Measurements from ENCODE around the gene EFCAB8. TPM values are rescaled to one million over a fixed set of nuclear protein-coding genes. Genes with fewer than 3 reads are reported as not detected.
"Not testable (repeated sequence)": the region's sequence is repeated elsewhere in the genome, so short reads cannot be mapped to it uniquely, and the experiment has no call there.

EFCAB8 gene
- total and polyA plus RNA-seq, 3 experiments from 2014 or later = 0.35 to 0.69 TPM; not detected in 1

DNA sequence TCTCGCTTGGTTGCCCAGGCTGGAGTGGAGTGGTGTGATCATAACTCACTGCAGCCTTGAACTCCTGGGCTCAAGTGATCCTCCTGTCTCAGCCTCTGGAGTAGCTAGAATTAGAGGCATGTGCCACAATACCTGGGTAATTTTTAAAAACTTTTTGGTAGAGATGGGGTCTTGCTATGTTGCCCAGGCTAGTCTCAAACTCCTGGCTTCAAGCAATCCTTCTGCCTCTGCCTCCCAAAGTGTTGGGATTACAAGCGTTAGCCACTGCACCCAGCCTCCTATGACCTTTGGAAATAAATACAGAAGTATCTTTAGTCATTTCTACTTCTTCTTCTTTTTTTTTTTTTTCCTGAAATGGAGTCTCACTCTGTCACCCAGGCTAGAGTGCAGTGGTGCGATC is 11.8 kb downstream of the EFCAB8 start:
- H3K4me1 Mint-ChIP-seq; H3K9me3 Mint-ChIP-seq; H3K27ac ChIP-seq (ENCODE audit: low read depth, low read length); CTCF ChIA-PET; DNase-seq; H3K4me3 ChIP-seq (ENCODE audit: low read length); H3K27ac Mint-ChIP-seq; H3K4me1 ChIP-seq (ENCODE audit: insufficient read depth, low read length); H3K27me3 ChIP-seq (ENCODE audit: insufficient read depth, low read length, poor library complexity, severe bottlenecking); H3K9me3 ChIP-seq (ENCODE audit: low read length); POLR2A ChIA-PET; H3K4me3 Mint-ChIP-seq; H3K27me3 Mint-ChIP-seq; H3K36me3 ChIP-seq (ENCODE audit: insufficient read depth, low read length): not testable (repeated sequence)
- peaks cover 0 to 12% (median 3%) of the 10 kb centered on the region in 3 donors for H3K36me3 Mint-ChIP-seq

DNA sequence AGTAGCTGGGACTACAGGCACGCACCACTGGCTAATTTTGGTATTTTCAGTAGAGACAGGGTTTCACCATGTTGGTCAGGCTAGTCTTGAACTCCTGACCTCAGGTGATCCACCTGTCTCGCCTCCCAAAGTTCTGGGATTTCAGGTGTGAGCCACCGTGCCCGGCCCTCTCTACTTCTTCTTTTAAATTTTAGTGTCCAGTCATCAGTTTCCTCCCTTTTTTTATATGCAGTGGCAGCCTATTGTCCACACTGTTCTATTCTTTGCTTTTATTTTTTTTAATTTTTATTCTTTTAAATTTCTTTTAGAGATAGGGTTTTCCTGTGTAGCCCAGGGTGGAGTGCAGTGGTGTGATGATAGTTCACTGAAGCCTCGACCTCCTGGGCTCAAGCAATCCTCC is 12.3 kb downstream of the EFCAB8 start:
- Mint-ChIP-seq H3K4me1 (no peaks in the 10 kb centered on the region), H3K27me3 (no peaks in the 10 kb centered on the region), H3K27ac (no peak overlapping the region), H3K4me3 (no peak overlapping the region), H3K36me3 (peaks cover 0 to 15% (median 3%) of the 10 kb centered on the region in 3 donors), H3K9me3 (no peaks in the 10 kb centered on the region)
- DNase-seq = no peak
- Histone ChIP-seq H3K27me3 (ENCODE audit: insufficient read depth, low read length, poor library complexity, severe bottlenecking) (no peaks in the 10 kb centered on the region), H3K27ac (ENCODE audit: low read depth, low read length) (no peak overlapping the region), H3K4me1 (ENCODE audit: insufficient read depth, low read length) (no peaks in the 10 kb centered on the region), H3K36me3 (ENCODE audit: insufficient read depth, low read length) (no peaks in the 10 kb centered on the region), H3K9me3 (ENCODE audit: low read length) (no peaks in the 10 kb centered on the region), H3K4me3 (ENCODE audit: low read length) (no peak overlapping the region)
- ChIA-PET CTCF (no interaction called here), POLR2A (no interaction called here)

DNA sequence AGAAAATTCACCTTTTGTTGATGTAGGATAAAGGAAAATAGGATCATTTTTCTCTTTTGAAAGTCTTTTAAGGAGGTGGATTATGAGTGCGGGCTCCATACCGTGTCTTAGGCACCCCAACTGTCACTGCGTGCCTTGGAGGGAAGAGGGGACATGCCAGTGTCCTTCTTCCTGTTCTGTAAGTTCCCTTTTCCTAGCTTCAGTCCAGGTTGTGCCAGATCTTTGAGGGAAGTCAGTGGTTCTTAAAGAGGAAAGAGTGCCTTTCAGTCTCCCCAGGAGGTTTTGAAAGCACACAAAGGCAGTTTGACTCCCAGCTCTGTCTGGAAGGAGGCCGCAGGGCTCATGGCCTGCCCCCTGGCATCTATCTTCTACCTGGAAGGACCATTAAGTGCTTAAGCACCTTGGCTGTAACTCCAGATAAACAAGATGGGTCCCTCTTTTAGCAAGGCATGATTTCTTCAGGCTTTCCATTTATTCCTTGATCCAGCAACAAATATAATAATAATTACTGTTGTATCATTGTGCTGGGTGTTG is 13.0 kb downstream of the EFCAB8 start:
- DNase-seq = no peak
- Histone ChIP-seq H3K4me1 (ENCODE audit: insufficient read depth, low read length) (no peaks in the 10 kb centered on the region), H3K36me3 (ENCODE audit: insufficient read depth, low read length) (no peaks in the 10 kb centered on the region), H3K4me3 (ENCODE audit: low read length) (no peak overlapping the region), H3K9me3 (ENCODE audit: low read length) (no peaks in the 10 kb centered on the region), H3K27ac (ENCODE audit: low read depth, low read length) (no peak overlapping the region), H3K27me3 (ENCODE audit: insufficient read depth, low read length, poor library complexity, severe bottlenecking) (no peaks in the 10 kb centered on the region)
- ChIA-PET CTCF (no interaction called here), POLR2A (no interaction called here)
- H3K36me3 Mint-ChIP-seq = peaks cover 0 to 15% (median 3%) of the 10 kb centered on the region in 3 donors
- no peaks in the 10 kb centered on the region for H3K27me3 Mint-ChIP-seq
- H3K4me1 Mint-ChIP-seq = no peaks in the 10 kb centered on the region
- H3K27ac Mint-ChIP-seq = peak overlapping the region in 1 of 8 donors; percentile 27
- no peak overlapping the region for H3K4me3 Mint-ChIP-seq
- no peaks in the 10 kb centered on the region for H3K9me3 Mint-ChIP-seq

DNA sequence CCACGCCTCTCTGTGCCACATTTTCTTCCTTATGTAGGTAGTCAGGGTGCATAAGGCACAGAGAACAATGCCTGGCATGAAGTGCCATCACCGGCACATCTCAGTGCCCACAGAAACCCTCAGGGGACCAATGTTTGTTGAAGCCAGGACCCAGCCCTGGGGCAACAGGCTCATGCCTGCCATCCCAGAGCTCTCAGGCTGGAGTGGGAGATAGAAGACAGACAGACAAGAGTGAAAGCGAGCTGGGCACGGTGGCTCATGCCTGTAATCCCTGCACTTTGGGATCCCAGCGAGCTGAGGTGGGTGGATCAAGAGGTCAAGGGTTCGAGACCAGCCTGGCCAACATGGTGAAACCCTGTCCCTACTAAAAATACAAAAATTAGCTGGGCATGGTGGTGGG is 13.5 kb downstream of the EFCAB8 start:
- H3K27ac ChIP-seq (ENCODE audit: low read depth, low read length) = no peak overlapping the region
- H3K4me3 ChIP-seq (ENCODE audit: low read length) = no peak overlapping the region
- Mint-ChIP-seq H3K36me3 (peaks cover 0 to 15% (median 3%) of the 10 kb centered on the region in 3 donors), H3K4me1 (no peaks in the 10 kb centered on the region), H3K27me3 (no peaks in the 10 kb centered on the region), H3K9me3 (no peaks in the 10 kb centered on the region), H3K4me3 (no peak overlapping the region), H3K27ac (peak overlapping the region in 1 of 8 donors; percentile 19)
- DNase-seq = no peak
- H3K4me1 ChIP-seq (ENCODE audit: insufficient read depth, low read length) = no peaks in the 10 kb centered on the region
- no peaks in the 10 kb centered on the region for H3K36me3 ChIP-seq (ENCODE audit: insufficient read depth, low read length)
- POLR2A ChIA-PET = no interaction called here
- no peaks in the 10 kb centered on the region for H3K27me3 ChIP-seq (ENCODE audit: insufficient read depth, low read length, poor library complexity, severe bottlenecking)
- H3K9me3 ChIP-seq (ENCODE audit: low read length) = no peaks in the 10 kb centered on the region
- CTCF ChIA-PET = no interaction called here

DNA sequence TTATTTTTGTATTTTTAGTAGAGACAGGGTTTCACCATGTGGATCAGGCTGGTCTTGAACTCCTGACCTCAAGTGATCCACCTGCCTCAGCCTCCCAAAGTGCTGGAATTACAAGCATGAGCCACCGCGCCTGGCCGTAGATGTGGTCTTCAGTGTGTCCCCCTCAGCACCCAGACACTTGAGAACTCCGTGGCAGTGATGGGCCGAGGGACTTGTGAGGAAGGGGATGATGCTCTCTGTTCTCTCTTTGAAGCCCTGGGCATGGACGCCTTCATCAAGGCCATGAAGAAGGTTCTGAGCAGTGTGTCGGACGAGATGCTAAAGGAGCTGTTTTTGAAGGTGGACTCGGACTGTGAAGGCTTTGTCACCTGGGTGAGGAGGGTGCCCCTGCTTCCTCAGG is 16.9 kb downstream of the EFCAB8 start:
- Mint-ChIP-seq H3K4me3 (no peak overlapping the region), H3K27me3 (no peaks in the 10 kb centered on the region), H3K27ac (peak overlapping the region in 2 of 8 donors; percentile 26 to 32), H3K9me3 (no peaks in the 10 kb centered on the region), H3K36me3 (peaks cover 0 to 8% (median 3%) of the 10 kb centered on the region in 3 donors), H3K4me1 (no peaks in the 10 kb centered on the region)
- no peaks in the 10 kb centered on the region for H3K27me3 ChIP-seq (ENCODE audit: insufficient read depth, low read length, poor library complexity, severe bottlenecking)
- POLR2A ChIA-PET = no interaction called here
- no peaks in the 10 kb centered on the region for H3K36me3 ChIP-seq (ENCODE audit: insufficient read depth, low read length)
- no peak for DNase-seq
- no peak overlapping the region for H3K27ac ChIP-seq (ENCODE audit: low read depth, low read length)
- H3K9me3 ChIP-seq (ENCODE audit: low read length) = no peaks in the 10 kb centered on the region
- CTCF ChIA-PET = no interaction called here
- H3K4me3 ChIP-seq (ENCODE audit: low read length) = no peak overlapping the region
- no peaks in the 10 kb centered on the region for H3K4me1 ChIP-seq (ENCODE audit: insufficient read depth, low read length)

DNA sequence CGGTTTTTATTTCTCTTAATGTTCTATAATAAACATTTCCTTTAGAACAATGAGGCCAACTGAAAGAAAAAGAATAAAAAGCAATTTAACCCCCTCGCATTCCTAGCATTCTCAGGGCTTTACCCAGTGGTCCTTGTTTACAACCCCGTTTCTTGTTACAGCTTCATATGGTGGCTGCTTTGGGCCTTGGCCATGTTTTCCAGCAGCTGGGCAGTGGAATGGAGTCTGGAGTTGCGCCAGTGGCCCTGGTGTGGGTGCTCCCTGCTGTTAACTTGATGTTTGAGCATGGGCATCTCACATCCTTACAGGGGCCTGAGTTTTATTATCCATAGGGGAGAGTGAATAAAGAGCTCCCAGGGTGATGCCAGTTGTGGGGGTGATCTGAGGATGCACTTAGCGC is 18.8 kb downstream of the EFCAB8 start:
- CTCF ChIA-PET = interaction anchor here (1.4 kb wide), 1 partner anchor 219 kb away, joined by 3 read pairs; no protein-coding TSS in a partner anchor
- H3K4me1 ChIP-seq (ENCODE audit: insufficient read depth, low read length) = no peaks in the 10 kb centered on the region
- Mint-ChIP-seq H3K4me3 (no peak overlapping the region), H3K36me3 (peaks cover 0 to 8% (median 0%) of the 10 kb centered on the region in 3 donors), H3K9me3 (no peaks in the 10 kb centered on the region), H3K4me1 (no peaks in the 10 kb centered on the region), H3K27me3 (no peaks in the 10 kb centered on the region), H3K27ac (no peak overlapping the region)
- H3K36me3 ChIP-seq (ENCODE audit: insufficient read depth, low read length) = no peaks in the 10 kb centered on the region
- H3K27ac ChIP-seq (ENCODE audit: low read depth, low read length) = no peak overlapping the region
- POLR2A ChIA-PET = no interaction called here
- DNase-seq = no peak
- H3K4me3 ChIP-seq (ENCODE audit: low read length) = no peak overlapping the region
- H3K9me3 ChIP-seq (ENCODE audit: low read length) = no peaks in the 10 kb centered on the region
- H3K27me3 ChIP-seq (ENCODE audit: insufficient read depth, low read length, poor library complexity, severe bottlenecking) = no peaks in the 10 kb centered on the region

DNA sequence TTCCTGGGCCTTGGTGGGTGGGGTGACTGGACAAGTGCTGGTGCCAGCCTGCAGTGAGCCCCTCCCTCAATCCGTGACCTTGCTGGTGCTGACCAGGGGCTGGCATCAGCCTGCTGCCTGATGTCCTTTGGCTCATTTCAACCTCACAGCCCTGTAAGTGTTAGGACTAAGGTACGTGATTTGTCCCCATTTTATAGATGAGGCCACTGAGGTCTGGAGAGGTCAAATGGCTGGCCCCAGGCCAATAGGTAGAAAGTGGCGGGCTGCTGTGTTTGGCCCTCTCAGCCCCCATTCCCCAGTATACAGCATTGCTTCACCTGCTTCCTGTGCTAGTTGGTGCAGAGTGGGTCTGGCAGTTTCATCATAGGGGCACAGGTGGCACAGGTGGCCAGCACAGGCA is 20.1 kb downstream of the EFCAB8 start:
- ChIA-PET POLR2A (no interaction called here), CTCF (no interaction called here)
- H3K4me1 Mint-ChIP-seq = no peaks in the 10 kb centered on the region
- Histone ChIP-seq H3K27ac (ENCODE audit: low read depth, low read length) (no peak overlapping the region), H3K4me3 (ENCODE audit: low read length) (no peak overlapping the region), H3K9me3 (ENCODE audit: low read length) (no peaks in the 10 kb centered on the region), H3K4me1 (ENCODE audit: insufficient read depth, low read length) (no peaks in the 10 kb centered on the region), H3K36me3 (ENCODE audit: insufficient read depth, low read length) (no peaks in the 10 kb centered on the region), H3K27me3 (ENCODE audit: insufficient read depth, low read length, poor library complexity, severe bottlenecking) (no peaks in the 10 kb centered on the region)
- no peak overlapping the region for H3K4me3 Mint-ChIP-seq
- H3K9me3 Mint-ChIP-seq = no peaks in the 10 kb centered on the region
- H3K36me3 Mint-ChIP-seq = peaks cover 0 to 8% (median 0%) of the 10 kb centered on the region in 3 donors
- no peak for DNase-seq
- H3K27me3 Mint-ChIP-seq = no peaks in the 10 kb centered on the region
- peak overlapping the region in 2 of 8 donors; percentile 33 to 73 for H3K27ac Mint-ChIP-seq

DNA sequence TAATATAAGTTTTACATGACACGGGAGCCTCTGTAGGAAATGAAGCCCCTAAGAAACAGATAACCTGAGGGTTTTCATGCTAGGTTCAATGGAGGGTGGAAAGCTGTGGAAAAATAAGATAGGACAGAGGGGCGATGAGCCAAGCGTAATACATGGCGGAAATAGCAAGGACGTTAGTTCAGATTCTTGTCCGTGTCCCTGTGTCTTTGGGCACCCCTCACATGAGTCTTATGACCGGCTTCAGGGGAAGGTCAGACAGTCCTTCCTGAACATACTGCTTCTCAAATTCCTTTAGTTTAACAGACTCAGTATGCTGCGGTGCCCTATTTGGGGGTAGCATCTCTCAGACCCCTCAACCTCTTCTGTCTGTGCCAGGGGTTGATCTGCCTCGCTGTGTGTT is 20.8 kb downstream of the EFCAB8 start:
- Mint-ChIP-seq H3K9me3 (no peaks in the 10 kb centered on the region), H3K27me3 (no peaks in the 10 kb centered on the region), H3K4me3 (no peak overlapping the region), H3K4me1 (no peaks in the 10 kb centered on the region), H3K36me3 (peaks cover 0 to 8% (median 0%) of the 10 kb centered on the region in 3 donors), H3K27ac (no peak overlapping the region)
- POLR2A ChIA-PET = no interaction called here
- Histone ChIP-seq H3K27ac (ENCODE audit: low read depth, low read length) (no peak overlapping the region), H3K27me3 (ENCODE audit: insufficient read depth, low read length, poor library complexity, severe bottlenecking) (no peaks in the 10 kb centered on the region), H3K4me3 (ENCODE audit: low read length) (no peak overlapping the region), H3K36me3 (ENCODE audit: insufficient read depth, low read length) (no peaks in the 10 kb centered on the region), H3K9me3 (ENCODE audit: low read length) (no peaks in the 10 kb centered on the region), H3K4me1 (ENCODE audit: insufficient read depth, low read length) (no peaks in the 10 kb centered on the region)
- no peak for DNase-seq
- CTCF ChIA-PET = no interaction called here

DNA sequence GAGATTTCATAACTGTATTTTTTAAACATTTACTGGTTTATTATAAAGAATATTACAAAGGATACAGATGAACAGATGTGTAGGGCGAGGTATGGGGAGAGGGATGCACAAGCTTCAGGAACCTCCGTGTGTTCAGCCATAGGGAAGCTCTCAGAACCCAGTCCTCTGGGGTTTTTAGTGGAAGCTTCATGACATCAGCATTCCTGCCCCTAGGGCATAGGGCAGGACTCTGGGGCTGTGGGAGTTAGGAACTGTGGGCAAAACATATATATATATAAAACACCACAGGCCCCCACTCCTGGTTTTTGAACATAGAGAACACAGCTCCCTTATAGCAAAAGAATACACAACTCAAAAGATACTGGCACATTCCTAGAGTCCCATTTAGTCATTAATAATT is 21.9 kb downstream of the EFCAB8 start:
- no peaks in the 10 kb centered on the region for H3K27me3 Mint-ChIP-seq
- DNase-seq = no peak
- ChIA-PET CTCF (no interaction called here), POLR2A (no interaction called here)
- H3K9me3 ChIP-seq (ENCODE audit: low read length) = no peaks in the 10 kb centered on the region
- H3K36me3 Mint-ChIP-seq = peaks cover 0 to 3% (median 0%) of the 10 kb centered on the region in 3 donors
- no peaks in the 10 kb centered on the region for H3K9me3 Mint-ChIP-seq
- no peak overlapping the region for H3K27ac ChIP-seq (ENCODE audit: low read depth, low read length)
- peak overlapping the region in 1 of 8 donors; percentile 33 for H3K27ac Mint-ChIP-seq
- H3K4me1 Mint-ChIP-seq = no peaks in the 10 kb centered on the region
- H3K4me3 Mint-ChIP-seq = no peak overlapping the region
- no peaks in the 10 kb centered on the region for H3K4me1 ChIP-seq (ENCODE audit: insufficient read depth, low read length)
- H3K36me3 ChIP-seq (ENCODE audit: insufficient read depth, low read length) = no peaks in the 10 kb centered on the region
- H3K4me3 ChIP-seq (ENCODE audit: low read length) = no peak overlapping the region
- H3K27me3 ChIP-seq (ENCODE audit: insufficient read depth, low read length, poor library complexity, severe bottlenecking) = no peaks in the 10 kb centered on the region

Measured in CD8-positive, alpha-beta memory T cell (primary cell).